SK-N-SH treated with all-trans-retinoic acid at 6 μM for 48 hours (cell line): ENCODE measurements around the gene EVC.
"Not testable (repeated sequence)": the region's sequence is repeated elsewhere in the genome, so short reads cannot be mapped to it uniquely, and the experiment has no call there.

Experiments
- ATAC-seq: fragments of 200-7000 bp; cut with Tn5 transposase; 3 replicates; pipeline ENCODE4 v1.9.1; 2020; ENCODE audit warnings: mild to moderate bottlenecking, moderate library complexity
- ARNTL ChIP-seq: fragments of 450-650 bp; formaldehyde crosslinking; IDR thresholded peaks from 2 replicates; pipeline ENCODE4 v1.5.0; 2020; ENCODE audit warnings: low read depth, mild to moderate bottlenecking, moderate library complexity, borderline replicate concordance
- CSDC2 ChIP-seq: fragments of 250-450 bp; sonication (Bioruptor Pico); IDR thresholded peaks from 2 replicates; pipeline ENCODE4 v1.5.0; 2020; ENCODE audit warnings: mild to moderate bottlenecking, moderate library complexity
- CSRNP3 ChIP-seq: fragments of 250-450 bp; sonication (Bioruptor Pico); IDR thresholded peaks from 2 replicates; pipeline ENCODE4 v1.5.1; 2021; ENCODE audit warnings: mild to moderate bottlenecking, moderate library complexity
- ESRRG ChIP-seq: fragments of 250-450 bp; sonication (Bioruptor Pico); IDR thresholded peaks from 2 replicates; pipeline ENCODE4 v1.6.1; 2021; ENCODE audit warnings: mild to moderate bottlenecking
- GLIS3 ChIP-seq: fragments of 250-450 bp; sonication (Bioruptor Pico); IDR thresholded peaks from 2 replicates; pipeline ENCODE4 v1.5.0; 2020; ENCODE audit warnings: mild to moderate bottlenecking, moderate library complexity
- ISL1 ChIP-seq: fragments of 250-450 bp; sonication (Bioruptor Pico); IDR thresholded peaks from 2 replicates; pipeline ENCODE4 v2.1.2; 2022; ENCODE audit warnings: mild to moderate bottlenecking, moderate library complexity
- OSR1 ChIP-seq: fragments of 250-450 bp; sonication (Bioruptor Pico); IDR thresholded peaks from 2 replicates; pipeline ENCODE4 v1.8.0; 2022; ENCODE audit warnings: moderate library complexity, mild to moderate bottlenecking, inconsistent platforms
- POU6F1 ChIP-seq: fragments of 250-450 bp; sonication (Bioruptor Pico); IDR thresholded peaks from 2 replicates; pipeline ENCODE4 v1.8.0; 2021; ENCODE audit warnings: low read depth, mild to moderate bottlenecking, moderate library complexity, borderline replicate concordance
- RARB ChIP-seq: fragments of 250-450 bp; sonication (Bioruptor Pico); IDR thresholded peaks from 2 replicates; pipeline ENCODE4 v1.8.0; 2021; ENCODE audit warnings: mild to moderate bottlenecking, moderate library complexity
- SNAI2 ChIP-seq: fragments of 250-450 bp; sonication (Bioruptor Pico); IDR thresholded peaks from 2 replicates; pipeline ENCODE4 v1.5.0; 2020; ENCODE audit warnings: mild to moderate bottlenecking, moderate library complexity
- TOX ChIP-seq: fragments of 250-450 bp; sonication (Bioruptor Pico); IDR thresholded peaks from 2 replicates; pipeline ENCODE4 v1.8.0; 2021; ENCODE audit warnings: mild to moderate bottlenecking, moderate library complexity, borderline replicate concordance
- TSHZ2 ChIP-seq: fragments of 250-450 bp; sonication (Bioruptor Pico); IDR thresholded peaks from 2 replicates; pipeline ENCODE4 v1.5.0; 2020; ENCODE audit warnings: mild to moderate bottlenecking, moderate library complexity
- ZC3H10 ChIP-seq: fragments of 250-450 bp; sonication (Bioruptor Pico); IDR thresholded peaks from 2 replicates; pipeline ENCODE4 v1.5.1; 2021; ENCODE audit warnings: mild to moderate bottlenecking, moderate library complexity
- ZFP3 ChIP-seq: fragments of 250-450 bp; sonication (Bioruptor Pico); IDR thresholded peaks from 2 replicates; pipeline ENCODE4 v1.5.0; 2020; ENCODE audit warnings: mild to moderate bottlenecking, moderate library complexity
- ZNF565 ChIP-seq: fragments of 450-650 bp; formaldehyde crosslinking; conservative IDR thresholded peaks from 2 replicates; pipeline ENCODE4 v1.5.0; 2020; ENCODE audit warnings: low read depth, mild to moderate bottlenecking, moderate library complexity
- ZNF70 ChIP-seq: fragments of 450-650 bp; formaldehyde crosslinking; IDR thresholded peaks from 2 replicates; pipeline ENCODE4 v1.5.0; 2020; ENCODE audit warnings: mild to moderate bottlenecking, moderate library complexity
- ZNF8 ChIP-seq: fragments of 450-650 bp; formaldehyde crosslinking; IDR thresholded peaks from 2 replicates; pipeline ENCODE4 v1.5.0; 2020; ENCODE audit warnings: mild to moderate bottlenecking, moderate library complexity
- TF ChIP-seq, protein P1 (sequence below): fragments of 250-450 bp; sonication (Bioruptor Pico); IDR thresholded peaks from 2 replicates; pipeline ENCODE4 v1.8.0; 2020; ENCODE audit warnings: mild to moderate bottlenecking, moderate library complexity, borderline replicate concordance
- TF ChIP-seq, protein P2 (sequence below): fragments of 250-450 bp; sonication (Bioruptor Pico); IDR thresholded peaks from 2 replicates; pipeline ENCODE4 v1.5.1; 2020; ENCODE audit warnings: low read depth, mild to moderate bottlenecking, moderate library complexity

The EVC gene

DNA sequence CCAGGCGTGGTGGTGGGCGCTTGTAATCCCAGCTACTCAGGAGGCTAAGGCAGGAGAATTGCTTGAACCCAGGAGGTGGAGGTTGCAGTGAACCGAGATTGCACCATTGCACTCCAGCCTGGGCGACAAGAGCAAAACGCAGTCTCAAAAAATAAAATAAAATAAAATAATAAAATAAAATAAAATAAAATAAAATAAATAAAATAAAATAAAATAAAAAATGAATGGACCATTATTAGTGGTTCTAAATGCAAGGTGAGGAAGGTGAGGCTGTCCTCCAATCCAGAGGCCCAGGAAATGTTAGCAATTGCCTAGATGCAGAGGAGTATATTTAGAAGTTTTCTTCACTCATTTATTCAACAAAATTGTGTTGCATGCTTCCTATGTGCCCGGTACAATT lies 126.5 kb downstream of the EVC start:
- not testable (repeated sequence) for ATAC-seq

DNA sequence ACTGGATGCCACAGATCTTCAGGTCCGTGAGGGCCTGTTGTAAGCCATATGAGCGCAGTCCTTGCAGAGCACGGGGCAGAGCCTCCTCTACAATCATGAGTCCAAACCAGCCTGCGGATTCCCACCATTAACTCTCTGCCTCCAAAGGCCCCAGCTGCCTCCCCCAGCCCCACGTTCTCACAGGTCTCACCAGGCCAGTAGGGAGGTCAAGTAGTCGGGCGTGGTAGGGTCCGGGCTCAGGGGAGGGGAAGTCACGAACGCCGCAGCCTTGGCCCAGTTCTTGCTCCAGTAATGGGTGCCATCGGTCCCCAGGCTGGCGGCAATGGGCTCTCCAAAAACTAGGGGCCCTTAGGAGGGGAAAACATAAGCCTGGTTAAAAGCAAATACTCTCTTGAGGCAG lies 128.3 kb downstream of the EVC start:
- no peak for ATAC-seq
- TF ChIP-seq ESRRG (CRISPR knock-in tag): no peak
- no peak for TF ChIP-seq SNAI2 (CRISPR knock-in tag)
- TF ChIP-seq ZNF70 (CRISPR knock-in tag): no peak
- TF ChIP-seq RARB (CRISPR knock-in tag): no peak
- no peak for TF ChIP-seq GLIS3 (CRISPR knock-in tag)
- no peak for TF ChIP-seq CSRNP3
- TF ChIP-seq ISL1 (CRISPR knock-in tag): no peak
- no peak for TF ChIP-seq OSR1 (CRISPR knock-in tag)
- TF ChIP-seq ARNTL: no peak
- TF ChIP-seq ZNF8 (CRISPR knock-in tag): no peak
- TF ChIP-seq ZC3H10 (CRISPR knock-in tag): no peak

GRCh38 chr4:5839751-5840674 lies 129.0 kb downstream of the EVC start:
- TF ChIP-seq CSRNP3 (no peak), TSHZ2 (CRISPR knock-in tag) (no peak), TOX (CRISPR knock-in tag) (no peak)
- TF ChIP-seq, protein P1, sequence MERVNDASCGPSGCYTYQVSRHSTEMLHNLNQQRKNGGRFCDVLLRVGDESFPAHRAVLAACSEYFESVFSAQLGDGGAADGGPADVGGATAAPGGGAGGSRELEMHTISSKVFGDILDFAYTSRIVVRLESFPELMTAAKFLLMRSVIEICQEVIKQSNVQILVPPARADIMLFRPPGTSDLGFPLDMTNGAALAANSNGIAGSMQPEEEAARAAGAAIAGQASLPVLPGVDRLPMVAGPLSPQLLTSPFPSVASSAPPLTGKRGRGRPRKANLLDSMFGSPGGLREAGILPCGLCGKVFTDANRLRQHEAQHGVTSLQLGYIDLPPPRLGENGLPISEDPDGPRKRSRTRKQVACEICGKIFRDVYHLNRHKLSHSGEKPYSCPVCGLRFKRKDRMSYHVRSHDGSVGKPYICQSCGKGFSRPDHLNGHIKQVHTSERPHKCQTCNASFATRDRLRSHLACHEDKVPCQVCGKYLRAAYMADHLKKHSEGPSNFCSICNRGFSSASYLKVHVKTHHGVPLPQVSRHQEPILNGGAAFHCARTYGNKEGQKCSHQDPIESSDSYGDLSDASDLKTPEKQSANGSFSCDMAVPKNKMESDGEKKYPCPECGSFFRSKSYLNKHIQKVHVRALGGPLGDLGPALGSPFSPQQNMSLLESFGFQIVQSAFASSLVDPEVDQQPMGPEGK (CRISPR knock-in tag): no peak
- TF ChIP-seq, all 23 proteins: peak for 0
- ATAC-seq: no peak

GRCh38 chr4:5842456-5842855 lies 131.5 kb downstream of the EVC start:
- no peak for ATAC-seq
- TF ChIP-seq CSDC2 (CRISPR knock-in tag) (no peak), POU6F1 (CRISPR knock-in tag) (no peak), ISL1 (CRISPR knock-in tag) (no peak), RARB (CRISPR knock-in tag) (no peak), ZNF565 (CRISPR knock-in tag) (no peak), TSHZ2 (CRISPR knock-in tag) (no peak), ZFP3 (no peak)
- TF ChIP-seq, protein P2, sequence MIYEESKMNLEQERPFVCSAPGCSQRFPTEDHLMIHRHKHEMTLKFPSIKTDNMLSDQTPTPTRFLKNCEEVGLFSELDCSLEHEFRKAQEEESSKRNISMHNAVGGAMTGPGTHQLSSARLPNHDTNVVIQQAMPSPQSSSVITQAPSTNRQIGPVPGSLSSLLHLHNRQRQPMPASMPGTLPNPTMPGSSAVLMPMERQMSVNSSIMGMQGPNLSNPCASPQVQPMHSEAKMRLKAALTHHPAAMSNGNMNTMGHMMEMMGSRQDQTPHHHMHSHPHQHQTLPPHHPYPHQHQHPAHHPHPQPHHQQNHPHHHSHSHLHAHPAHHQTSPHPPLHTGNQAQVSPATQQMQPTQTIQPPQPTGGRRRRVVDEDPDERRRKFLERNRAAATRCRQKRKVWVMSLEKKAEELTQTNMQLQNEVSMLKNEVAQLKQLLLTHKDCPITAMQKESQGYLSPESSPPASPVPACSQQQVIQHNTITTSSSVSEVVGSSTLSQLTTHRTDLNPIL (CRISPR knock-in tag): no peak
- TF ChIP-seq, protein P1 (CRISPR knock-in tag): no peak
